Measurements from ENCODE around the gene LCN9. TPM values are rescaled to one million over a fixed set of nuclear protein-coding genes. Genes with fewer than 3 reads are reported as not detected.

The LCN9 gene
- not detected in 5 replicates for total RNA-seq (2022; extraction: Qiagen RNA extraction; ENCODE audit: low read depth)

GRCh38 chr9:135662758-135663450 is at the start of gene LCN9:
TSS of gene LCN9 (plus strand) at chr9:135663309. CDS start at chr9:135663322, 13 bp downstream.

GRCh38 chr9:135639196-135639595 is 23.9 kb upstream of the LCN9 start, which contains the start of gene GLT6D1:
TSS of gene GLT6D1 (minus strand) at chr9:135639540. CDS start at chr9:135639187, 353 bp downstream.

GRCh38 chr9:135699440-135699839 is 36.3 kb downstream of the LCN9 start, which contains the start of gene SOHLH1:
TSS of gene SOHLH1 (minus strand) at chr9:135699481. CDS start at chr9:135699467, 14 bp downstream.

GRCh38 chr9:135701959-135702721 is 39.0 kb downstream of the LCN9 start, which contains the start of gene KCNT1:
TSS of gene KCNT1 (plus strand) at chr9:135702185. CDS start at chr9:135702259, 74 bp downstream.

Other genes starting within 250 kb of the LCN9 start
- gene PPP1R26, start 183.5 kb upstream of the LCN9 start, total RNA-seq (2022; extraction: Qiagen RNA extraction; ENCODE audit: low read depth) = 15.0 to 20.1 TPM (median 19.0 TPM) in 5 replicates
- gene MRPS2, start 162.6 kb upstream of the LCN9 start, total RNA-seq (2022; extraction: Qiagen RNA extraction; ENCODE audit: low read depth) = 111 to 136 TPM (median 122 TPM) in 5 replicates
- gene LCN1, start 141.9 kb upstream of the LCN9 start, total RNA-seq (2022; extraction: Qiagen RNA extraction; ENCODE audit: low read depth) = not detected in 5 replicates
- 0.14 TPM in 1 of 5 replicates, not detected in the others for gene OBP2A, start 117.2 kb upstream of the LCN9 start, total RNA-seq (2022; extraction: Qiagen RNA extraction; ENCODE audit: low read depth)
- gene PAEP, start 101.6 kb upstream of the LCN9 start, total RNA-seq (2022; extraction: Qiagen RNA extraction; ENCODE audit: low read depth) = 0.13 to 0.46 TPM (median 0.20 TPM) in 3 of 5 replicates, not detected in the others
- gene GLT6D1, start 23.8 kb upstream of the LCN9 start, total RNA-seq (2022; extraction: Qiagen RNA extraction; ENCODE audit: low read depth) = not detected in 5 replicates
- gene SOHLH1, start 36.2 kb downstream of the LCN9 start, total RNA-seq (2022; extraction: Qiagen RNA extraction; ENCODE audit: low read depth) = not detected in 5 replicates
- not detected in 5 replicates for gene KCNT1, start 38.9 kb downstream of the LCN9 start, total RNA-seq (2022; extraction: Qiagen RNA extraction; ENCODE audit: low read depth)
- 21.9 to 32.1 TPM (median 23.6 TPM) in 5 replicates for gene CAMSAP1, start 244.2 kb downstream of the LCN9 start, total RNA-seq (2022; extraction: Qiagen RNA extraction; ENCODE audit: low read depth)

All from A549 treated with DMSO at 1 μM for 4 hours (cell line).